Measurements from ENCODE around the gene CR1L.

DNA sequence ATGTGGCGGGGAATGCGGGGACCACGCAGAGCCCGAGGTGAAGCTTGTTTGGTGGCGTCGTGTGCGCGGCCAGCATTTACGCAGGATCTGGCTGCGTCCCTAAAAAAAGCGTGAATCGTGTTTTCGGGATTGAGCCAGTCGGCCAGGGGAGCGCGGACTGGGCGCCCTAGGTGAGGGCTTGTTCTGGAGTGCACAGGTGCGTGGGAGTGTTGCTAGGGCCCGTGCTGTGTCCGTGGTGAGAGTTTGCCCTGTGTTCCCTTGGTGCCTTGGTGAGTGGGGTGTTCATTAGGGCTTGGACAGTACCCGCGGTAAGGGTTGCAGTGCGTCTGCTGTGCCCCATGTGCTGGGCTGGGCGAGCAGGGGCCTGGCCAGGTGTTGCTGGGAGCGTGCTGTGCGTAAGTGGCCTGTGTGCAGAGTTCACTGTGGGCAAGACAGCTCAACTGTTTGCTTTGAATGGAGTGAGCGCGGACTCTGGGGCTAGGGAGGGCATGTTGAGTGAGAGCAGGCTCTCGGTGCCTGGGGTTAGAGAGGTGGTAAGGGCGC lies 107.6 kb downstream of the CR1L start:
- TF ChIP-seq, protein P1, sequence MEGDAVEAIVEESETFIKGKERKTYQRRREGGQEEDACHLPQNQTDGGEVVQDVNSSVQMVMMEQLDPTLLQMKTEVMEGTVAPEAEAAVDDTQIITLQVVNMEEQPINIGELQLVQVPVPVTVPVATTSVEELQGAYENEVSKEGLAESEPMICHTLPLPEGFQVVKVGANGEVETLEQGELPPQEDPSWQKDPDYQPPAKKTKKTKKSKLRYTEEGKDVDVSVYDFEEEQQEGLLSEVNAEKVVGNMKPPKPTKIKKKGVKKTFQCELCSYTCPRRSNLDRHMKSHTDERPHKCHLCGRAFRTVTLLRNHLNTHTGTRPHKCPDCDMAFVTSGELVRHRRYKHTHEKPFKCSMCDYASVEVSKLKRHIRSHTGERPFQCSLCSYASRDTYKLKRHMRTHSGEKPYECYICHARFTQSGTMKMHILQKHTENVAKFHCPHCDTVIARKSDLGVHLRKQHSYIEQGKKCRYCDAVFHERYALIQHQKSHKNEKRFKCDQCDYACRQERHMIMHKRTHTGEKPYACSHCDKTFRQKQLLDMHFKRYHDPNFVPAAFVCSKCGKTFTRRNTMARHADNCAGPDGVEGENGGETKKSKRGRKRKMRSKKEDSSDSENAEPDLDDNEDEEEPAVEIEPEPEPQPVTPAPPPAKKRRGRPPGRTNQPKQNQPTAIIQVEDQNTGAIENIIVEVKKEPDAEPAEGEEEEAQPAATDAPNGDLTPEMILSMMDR (IDR thresholded peaks at IDR 0.05): no peak
- no peak for TF ChIP-seq POLR2AphosphoS5 (IDR thresholded peaks at IDR 0.05)
